ENCODE measurements around the gene PRR15. TPM values are rescaled to one million over a fixed set of nuclear protein-coding genes. Genes with fewer than 3 reads are reported as not detected.

The PRR15 gene
- total and polyA plus RNA-seq, 2 of the 13 experiments (the other 11 are each of a cell fraction or from before 2014, with no cell fraction given) = 2.3 to 7.8 TPM

- TF ChIP-seq HNRNPUL1 (IDR thresholded peaks at IDR 0.05; ENCODE audit: low read depth, low read length) (peak; percentile 97), ZBTB44 (CRISPR knock-in tag; IDR thresholded peaks at IDR 0.05) (no peak), RNF219 (CRISPR knock-in tag; IDR thresholded peaks at IDR 0.05) (no peak), ZBTB46 (CRISPR knock-in tag; IDR thresholded peaks at IDR 0.05; ENCODE audit: borderline replicate concordance) (no peak), E2F2 (CRISPR knock-in tag; IDR thresholded peaks at IDR 0.05; ENCODE audit: borderline replicate concordance) (no peak), ZNF841 (CRISPR knock-in tag; IDR thresholded peaks at IDR 0.05; ENCODE audit: borderline replicate concordance) (no peak), ZNF20 (CRISPR knock-in tag; IDR thresholded peaks at IDR 0.05) (no peak), LBX2 (CRISPR knock-in tag; IDR thresholded peaks at IDR 0.05; ENCODE audit: borderline replicate concordance) (no peak), ZBTB3 (CRISPR knock-in tag; IDR thresholded peaks at IDR 0.05; ENCODE audit: borderline replicate concordance, low read depth) (no peak), FOXM1 (CRISPR knock-in tag; IDR thresholded peaks at IDR 0.05) (no peak), ZNF7 (CRISPR knock-in tag; IDR thresholded peaks at IDR 0.05) (peak; percentile 98), ATF5 (CRISPR knock-in tag; IDR thresholded peaks at IDR 0.05; ENCODE audit: low read depth) (no peak), ZBTB38 (CRISPR knock-in tag; IDR thresholded peaks at IDR 0.05) (no peak), TEAD3 (CRISPR knock-in tag; optimal IDR thresholded peaks at IDR 0.05; ENCODE audit: borderline replicate concordance) (peak; percentile 33), ZNF432 (CRISPR knock-in tag; IDR thresholded peaks at IDR 0.05; ENCODE audit: borderline replicate concordance) (no peak), MAZ (IDR thresholded peaks at IDR 0.05; ENCODE audit: borderline replicate concordance, low read depth, low read length) (no peak), MAZ (CRISPR knock-in tag; IDR thresholded peaks at IDR 0.05; ENCODE audit: low read depth) (no peak), ZNF567 (CRISPR knock-in tag; IDR thresholded peaks at IDR 0.05; ENCODE audit: borderline replicate concordance) (no peak), KLF15 (CRISPR knock-in tag; IDR thresholded peaks at IDR 0.05; ENCODE audit: borderline replicate concordance) (no peak)
Measured at GRCh38 chr7:29567174-29567573, 3.5 kb downstream of the PRR15 start (continued).
